Neural cell (in vitro differentiated cells): ENCODE results near the gene KIF19. TPM values are rescaled to one million over a fixed set of nuclear protein-coding genes. Genes with fewer than 3 reads are reported as not detected.

ENCODE experiments used
- H2AFZ ChIP-seq: fragments of 200-600, 300-800 bp; sonication (generic), shearing (Covaris generic); 2 replicates; pipeline ENCODE4 v1.6.0; 2014; ENCODE audit warnings: low read depth, mild to moderate bottlenecking, antibody characterized with exemption, low read length, moderate library complexity
- H3F3A ChIP-seq: fragments of 200-600 bp; shearing (Covaris generic); 2 replicates; pipeline ENCODE4 v1.6.1; 2016; ENCODE audit warnings: mild to moderate bottlenecking, moderate library complexity, mixed read lengths, antibody characterized with exemption, low read length; ENCODE audit not compliant: insufficient read depth, poor library complexity, severe bottlenecking
- H3K27ac ChIP-seq: fragments of 200-600, 300-800 bp; sonication (generic), shearing (Covaris generic); 2 replicates; pipeline ENCODE4 v1.5.1; 2014; ENCODE audit warnings: mild to moderate bottlenecking, low read length, moderate library complexity
- H3K27me3 ChIP-seq: fragments of 300-800, 200-600 bp; sonication (generic), shearing (Covaris generic); 2 replicates; pipeline ENCODE4 v1.6.0; 2014; ENCODE audit warnings: mild to moderate bottlenecking, low read depth, low read length, moderate library complexity; ENCODE audit not compliant: insufficient read depth
- H3K36me3 ChIP-seq: fragments of 300-800, 200-600 bp; sonication (generic), shearing (Covaris generic); 2 replicates; pipeline ENCODE4 v1.5.1; 2014; ENCODE audit warnings: mild to moderate bottlenecking, antibody characterized with exemption, low read length, moderate library complexity; ENCODE audit not compliant: insufficient read depth
- H3K4me2 ChIP-seq: fragments of 300-800, 200-600 bp; sonication (generic), shearing (Covaris generic); 2 replicates; pipeline ENCODE4 v1.6.0; 2014; ENCODE audit warnings: mild to moderate bottlenecking, low read length
- H3K4me3 ChIP-seq: fragments of 300-800, 200-600 bp; sonication (generic), shearing (Covaris generic); 2 replicates; pipeline ENCODE4 v1.5.1; 2014; ENCODE audit warnings: mild to moderate bottlenecking, low read length, moderate library complexity
- H3K79me2 ChIP-seq: fragments of 200-600 bp; shearing (Covaris generic); replicated peaks from 2 replicates; pipeline ENCODE4 v1.6.0; 2014; ENCODE audit warnings: mild to moderate bottlenecking, low read length, moderate library complexity; ENCODE audit not compliant: insufficient read depth
- H3K9ac ChIP-seq: fragments of 300-800, 200-600 bp; sonication (generic), shearing (Covaris generic); 2 replicates; pipeline ENCODE4 v1.6.1; 2016; ENCODE audit warnings: mild to moderate bottlenecking, low read length, mixed read lengths
- H3K9me2 ChIP-seq: fragments of 200-600 bp; shearing (Covaris generic); 2 replicates; pipeline ENCODE4 v1.6.1; 2016; ENCODE audit warnings: mild to moderate bottlenecking, low read length, mixed read lengths; ENCODE audit not compliant: insufficient read depth
- H3K9me3 ChIP-seq: fragments of 200-600, 300-800 bp; sonication (generic), shearing (Covaris generic); 2 replicates; pipeline ENCODE4 v1.6.1; 2016; ENCODE audit warnings: mild to moderate bottlenecking, mixed run types, low read length, moderate library complexity, mixed read lengths
- H4K20me1 ChIP-seq: fragments of 200-600 bp; shearing (Covaris generic); 2 replicates; pipeline ENCODE4 v1.6.1; 2016; ENCODE audit warnings: mild to moderate bottlenecking, mixed run types; ENCODE audit not compliant: insufficient read depth
- CTCF ChIP-seq: fragments of 450-650 bp; IDR thresholded peaks from 2 replicates; pipeline ENCODE4 v1.5.1; 2014; ENCODE audit warnings: antibody characterized with exemption, mild to moderate bottlenecking, moderate library complexity; ENCODE audit not compliant: poor library complexity, severe bottlenecking
- EP300 ChIP-seq: fragments of 450-650 bp; conservative IDR thresholded peaks from 2 replicates; pipeline ENCODE4 v1.6.1; 2014; ENCODE audit warnings: antibody characterized with exemption, mild to moderate bottlenecking, moderate library complexity; ENCODE audit not compliant: poor library complexity, severe bottlenecking
- EZH2 ChIP-seq: fragments of 200-600, 300-800 bp; shearing (Covaris generic), sonication (generic); IDR thresholded peaks from 2 replicates; pipeline ENCODE4 v1.6.1; 2014; ENCODE audit warnings: antibody characterized with exemption, low read length, borderline replicate concordance, mild to moderate bottlenecking; ENCODE audit not compliant: insufficient read depth, poor library complexity, severe bottlenecking
- MXI1 ChIP-seq: fragments of 450-650 bp; conservative IDR thresholded peaks from 2 replicates; pipeline ENCODE4 v1.6.1; 2014; ENCODE audit warnings: antibody characterized with exemption, mild to moderate bottlenecking; ENCODE audit not compliant: poor library complexity, severe bottlenecking
- POLR2AphosphoS5 ChIP-seq: IDR thresholded peaks from 2 replicates; pipeline ENCODE4 v1.6.1; 2012
- RAD21 ChIP-seq: fragments of 450-650 bp; conservative IDR thresholded peaks from 2 replicates; pipeline ENCODE4 v1.6.1; 2014; ENCODE audit warnings: antibody characterized with exemption, mild to moderate bottlenecking, moderate library complexity
- SMC3 ChIP-seq: fragments of 450-650 bp; conservative IDR thresholded peaks from 2 replicates; pipeline ENCODE4 v1.6.1; 2014; ENCODE audit warnings: antibody characterized with exemption, mild to moderate bottlenecking, moderate library complexity; ENCODE audit not compliant: poor library complexity
- TAF1 ChIP-seq: IDR thresholded peaks from 2 replicates; pipeline ENCODE4 v1.6.1; 2012; ENCODE audit warnings: low read depth
- polyA plus RNA-seq: library from polyadenylated mRNA; depleted of rRNA; stranded (reverse); fragments of >200 nt; gene quantifications from 2 replicates; pipeline ENCODE4 v1.2.3, GENCODE V29; 2014
- TF ChIP-seq, protein P1 (sequence below): IDR thresholded peaks from 2 replicates; pipeline ENCODE4 v1.6.1; 2012; ENCODE audit warnings: borderline replicate concordance

Gene KIF19
- polyA plus RNA-seq, 1 donor from 2014 or later = not detected

- Histone ChIP-seq H3K9me2 (no peaks in the 10 kb centered on the region), H3K4me2 (no peak overlapping the region), H3K79me2 (no peaks in the 10 kb centered on the region), H3K9me3 (no peaks in the 10 kb centered on the region), H3K9ac (no peak overlapping the region), H2AFZ (no peak overlapping the region), H3K36me3 (no peaks in the 10 kb centered on the region), H3K27me3 (no peaks in the 10 kb centered on the region), H4K20me1 (no peaks in the 10 kb centered on the region), H3K27ac (no peak overlapping the region), H3F3A (no peaks in the 10 kb centered on the region), H3K4me3 (no peak overlapping the region)
- TF ChIP-seq EZH2 (no peak), TAF1 (no peak), SMC3 (no peak), RAD21 (no peak), MXI1 (no peak), EP300 (no peak), CTCF (no peak), POLR2AphosphoS5 (no peak)
- TF ChIP-seq, protein P1, sequence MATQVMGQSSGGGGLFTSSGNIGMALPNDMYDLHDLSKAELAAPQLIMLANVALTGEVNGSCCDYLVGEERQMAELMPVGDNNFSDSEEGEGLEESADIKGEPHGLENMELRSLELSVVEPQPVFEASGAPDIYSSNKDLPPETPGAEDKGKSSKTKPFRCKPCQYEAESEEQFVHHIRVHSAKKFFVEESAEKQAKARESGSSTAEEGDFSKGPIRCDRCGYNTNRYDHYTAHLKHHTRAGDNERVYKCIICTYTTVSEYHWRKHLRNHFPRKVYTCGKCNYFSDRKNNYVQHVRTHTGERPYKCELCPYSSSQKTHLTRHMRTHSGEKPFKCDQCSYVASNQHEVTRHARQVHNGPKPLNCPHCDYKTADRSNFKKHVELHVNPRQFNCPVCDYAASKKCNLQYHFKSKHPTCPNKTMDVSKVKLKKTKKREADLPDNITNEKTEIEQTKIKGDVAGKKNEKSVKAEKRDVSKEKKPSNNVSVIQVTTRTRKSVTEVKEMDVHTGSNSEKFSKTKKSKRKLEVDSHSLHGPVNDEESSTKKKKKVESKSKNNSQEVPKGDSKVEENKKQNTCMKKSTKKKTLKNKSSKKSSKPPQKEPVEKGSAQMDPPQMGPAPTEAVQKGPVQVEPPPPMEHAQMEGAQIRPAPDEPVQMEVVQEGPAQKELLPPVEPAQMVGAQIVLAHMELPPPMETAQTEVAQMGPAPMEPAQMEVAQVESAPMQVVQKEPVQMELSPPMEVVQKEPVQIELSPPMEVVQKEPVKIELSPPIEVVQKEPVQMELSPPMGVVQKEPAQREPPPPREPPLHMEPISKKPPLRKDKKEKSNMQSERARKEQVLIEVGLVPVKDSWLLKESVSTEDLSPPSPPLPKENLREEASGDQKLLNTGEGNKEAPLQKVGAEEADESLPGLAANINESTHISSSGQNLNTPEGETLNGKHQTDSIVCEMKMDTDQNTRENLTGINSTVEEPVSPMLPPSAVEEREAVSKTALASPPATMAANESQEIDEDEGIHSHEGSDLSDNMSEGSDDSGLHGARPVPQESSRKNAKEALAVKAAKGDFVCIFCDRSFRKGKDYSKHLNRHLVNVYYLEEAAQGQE = no peak
Measured at GRCh38 chr17:74336307-74336706, 10.3 kb downstream of the KIF19 start.

DNA sequence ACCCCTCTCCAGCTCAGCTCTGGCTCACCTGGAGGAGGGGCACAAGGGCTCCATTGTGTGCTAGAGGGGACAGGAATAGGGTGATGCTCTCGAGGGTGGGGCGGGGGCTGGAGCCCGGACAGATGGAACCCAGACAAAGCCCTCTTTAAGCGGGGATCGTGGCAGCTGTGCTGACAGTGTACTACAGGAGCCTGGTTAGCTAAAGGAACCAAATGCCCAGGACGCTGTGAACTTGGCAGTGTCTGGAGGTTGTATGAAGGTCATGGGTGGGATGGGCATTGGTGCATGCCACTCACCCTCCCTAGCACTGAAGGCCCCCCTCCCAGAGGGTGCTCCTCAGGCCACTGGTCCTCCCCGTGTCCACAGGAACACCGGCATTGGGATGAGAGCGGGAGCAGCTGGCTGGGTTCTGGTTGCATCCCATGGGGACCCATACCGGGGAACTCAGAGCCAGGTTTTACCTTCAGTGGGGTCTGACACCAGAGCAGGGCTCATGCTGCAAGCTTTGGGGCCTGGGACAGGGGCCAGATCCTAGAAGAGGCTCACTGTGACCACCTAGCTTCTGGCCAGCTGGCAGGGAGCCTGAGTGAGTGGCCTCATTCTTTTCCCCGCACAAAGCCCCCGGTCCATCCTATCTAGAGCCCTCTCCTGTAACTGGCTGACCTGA, 11.9 kb downstream of the KIF19 start:
- Histone ChIP-seq H4K20me1 (no peaks in the 10 kb centered on the region), H3K9ac (no peak overlapping the region), H3K27me3 (no peaks in the 10 kb centered on the region), H3K4me2 (no peak overlapping the region), H3K4me3 (no peak overlapping the region), H3K79me2 (no peaks in the 10 kb centered on the region), H3K36me3 (no peaks in the 10 kb centered on the region), H3K9me3 (no peaks in the 10 kb centered on the region), H3K9me2 (no peaks in the 10 kb centered on the region), H2AFZ (no peak overlapping the region), H3F3A (no peaks in the 10 kb centered on the region), H3K27ac (no peak overlapping the region)
- TF ChIP-seq EP300 (no peak), MXI1 (no peak), SMC3 (no peak)
